ENCODE data around the gene NKX3-2.

NKX3-2 gene

DNA sequence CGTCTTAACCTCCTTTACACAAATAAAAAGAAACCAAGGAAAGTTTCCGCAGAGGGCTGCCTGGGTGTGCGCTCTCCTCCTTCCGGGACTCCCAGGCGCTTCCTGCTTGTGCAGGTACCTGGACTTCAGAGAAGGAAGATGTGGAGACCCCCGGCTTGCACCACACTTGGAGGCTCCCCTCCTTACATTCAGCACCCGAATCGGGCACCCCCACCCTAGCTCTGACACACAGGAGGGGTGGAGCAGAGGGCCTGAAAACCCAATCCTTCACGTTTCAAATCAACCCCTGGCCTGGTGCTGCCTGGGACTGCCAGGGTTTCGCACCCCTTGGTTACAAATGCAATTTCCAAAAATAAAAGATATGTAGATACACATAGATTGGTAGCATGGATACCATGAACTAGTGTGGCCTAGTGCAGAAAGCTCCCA, 3.1 kb downstream of the NKX3-2 start:
- H3K27me3 Mint-ChIP-seq, result peaks cover 67 to 81% of the 10 kb centered on the region in 2 donors
- peaks cover 21 to 50% of the 10 kb centered on the region in 2 donors for H3K4me1 Mint-ChIP-seq
- peak overlapping the region; percentile 6 to 39 for H3K4me3 Mint-ChIP-seq
- ATAC-seq (replicated peaks) (no peak), DNase-seq (no peak)
- H3K36me3 Mint-ChIP-seq, result peaks cover 6 to 22% of the 10 kb centered on the region in 2 donors
- peaks cover 5 to 11% of the 10 kb centered on the region in 2 donors for H3K9me3 Mint-ChIP-seq
- peak overlapping the region; percentile 88 for H3K27ac Mint-ChIP-seq

DNA sequence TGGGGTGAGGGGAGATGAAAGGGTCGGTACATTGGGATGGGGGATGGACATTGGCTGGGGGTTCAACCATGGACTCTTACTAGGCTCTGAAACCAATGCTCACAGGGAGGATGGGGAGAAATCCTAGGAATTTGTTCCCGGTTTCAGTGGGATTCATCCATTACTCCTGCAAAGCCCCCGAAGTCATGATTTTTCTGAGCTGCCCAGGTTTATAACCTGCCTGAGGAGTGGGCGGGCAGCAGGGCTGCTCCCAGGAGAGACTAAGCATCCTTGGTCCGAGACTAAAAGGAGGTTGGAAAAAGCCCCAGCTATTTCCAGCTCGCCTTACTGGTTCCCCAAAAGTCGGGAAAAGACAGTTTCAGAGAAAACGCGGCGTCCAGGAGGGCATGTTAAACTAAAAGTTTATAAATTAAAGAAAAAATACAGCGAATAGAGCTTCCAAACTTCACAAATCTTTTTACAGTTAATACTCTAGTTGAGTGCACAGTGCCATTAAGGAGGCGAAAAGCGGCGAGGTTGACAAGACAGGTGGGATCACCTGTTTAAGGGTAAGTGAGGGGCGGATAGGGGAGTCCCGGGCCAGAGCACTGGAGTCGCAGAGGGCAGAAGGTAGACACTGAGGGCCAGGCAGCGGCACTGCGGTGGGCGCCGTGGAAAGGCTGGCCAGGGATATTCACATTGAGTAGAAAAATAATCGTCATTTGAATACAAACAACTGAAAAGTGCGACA, 3.7 kb downstream of the NKX3-2 start:
- peaks cover 5 to 8% of the 10 kb centered on the region in 2 donors for H3K9me3 Mint-ChIP-seq
- DNase-seq, result no peak
- H3K4me3 Mint-ChIP-seq, result no peak overlapping the region
- peak overlapping the region; percentile 88 for H3K27ac Mint-ChIP-seq
- peaks cover 6 to 20% of the 10 kb centered on the region in 2 donors for H3K36me3 Mint-ChIP-seq
- peaks cover 18 to 48% of the 10 kb centered on the region in 2 donors for H3K4me1 Mint-ChIP-seq
- no peak for ATAC-seq (replicated peaks)
- H3K27me3 Mint-ChIP-seq, result peaks cover 69 to 83% of the 10 kb centered on the region in 2 donors

GRCh38 chr4:13539619-13540445, 4.5 kb downstream of the NKX3-2 start:
- H3K4me3 Mint-ChIP-seq, result no peak overlapping the region

GRCh38 chr4:13539047-13539618, 5.2 kb downstream of the NKX3-2 start:
- peak overlapping the region; percentile 14 to 51 for H3K4me3 Mint-ChIP-seq

More at GRCh38 chr4:13539619-13540445, 4.5 kb downstream of the NKX3-2 start:
- ATAC-seq (replicated peaks) (no peak), DNase-seq (no peak)
- peak overlapping the region; percentile 56 for H3K27ac Mint-ChIP-seq
- peaks cover 67 to 85% of the 10 kb centered on the region in 2 donors for H3K27me3 Mint-ChIP-seq
- H3K9me3 Mint-ChIP-seq, result peaks cover 5 to 8% of the 10 kb centered on the region in 2 donors
- H3K4me1 Mint-ChIP-seq, result peaks cover 15 to 43% of the 10 kb centered on the region in 2 donors
- peaks cover 6 to 16% of the 10 kb centered on the region in 2 donors for H3K36me3 Mint-ChIP-seq

GRCh38 chr4:13538427-13538973, 5.8 kb downstream of the NKX3-2 start:
- Mint-ChIP-seq H3K4me1 (peaks cover 14 to 40% of the 10 kb centered on the region in 2 donors), H3K27ac (peak overlapping the region; percentile 89), H3K36me3 (peaks cover 6 to 15% of the 10 kb centered on the region in 2 donors), H3K9me3 (peaks cover 6 to 8% of the 10 kb centered on the region in 2 donors), H3K27me3 (peaks cover 72 to 88% of the 10 kb centered on the region in 2 donors), H3K4me3 (peak overlapping the region; percentile 47 to 51)
- ATAC-seq (replicated peaks) (no peak), DNase-seq (no peak)

More at GRCh38 chr4:13539047-13539618, 5.2 kb downstream of the NKX3-2 start:
- H3K27me3 Mint-ChIP-seq, result peaks cover 68 to 88% of the 10 kb centered on the region in 2 donors
- peaks cover 6 to 15% of the 10 kb centered on the region in 2 donors for H3K36me3 Mint-ChIP-seq
- ATAC-seq (replicated peaks) (no peak), DNase-seq (no peak)
- peaks cover 14 to 44% of the 10 kb centered on the region in 2 donors for H3K4me1 Mint-ChIP-seq
- H3K9me3 Mint-ChIP-seq, result peaks cover 5 to 8% of the 10 kb centered on the region in 2 donors
- peak overlapping the region; percentile 89 for H3K27ac Mint-ChIP-seq

- peaks cover 5 to 8% of the 10 kb centered on the region in 2 donors for H3K9me3 Mint-ChIP-seq
- peak overlapping the region; percentile 89 for H3K27ac Mint-ChIP-seq
- H3K4me3 Mint-ChIP-seq, result no peak overlapping the region
- ATAC-seq (replicated peaks), result no peak
- DNase-seq, result no peak
- H3K4me1 Mint-ChIP-seq, result peaks cover 11 to 33% of the 10 kb centered on the region in 2 donors
- peaks cover 70 to 88% of the 10 kb centered on the region in 2 donors for H3K27me3 Mint-ChIP-seq
- peaks cover 6 to 13% of the 10 kb centered on the region in 2 donors for H3K36me3 Mint-ChIP-seq
Observed at GRCh38 chr4:13537832-13538177, 6.5 kb downstream of the NKX3-2 start.

DNA sequence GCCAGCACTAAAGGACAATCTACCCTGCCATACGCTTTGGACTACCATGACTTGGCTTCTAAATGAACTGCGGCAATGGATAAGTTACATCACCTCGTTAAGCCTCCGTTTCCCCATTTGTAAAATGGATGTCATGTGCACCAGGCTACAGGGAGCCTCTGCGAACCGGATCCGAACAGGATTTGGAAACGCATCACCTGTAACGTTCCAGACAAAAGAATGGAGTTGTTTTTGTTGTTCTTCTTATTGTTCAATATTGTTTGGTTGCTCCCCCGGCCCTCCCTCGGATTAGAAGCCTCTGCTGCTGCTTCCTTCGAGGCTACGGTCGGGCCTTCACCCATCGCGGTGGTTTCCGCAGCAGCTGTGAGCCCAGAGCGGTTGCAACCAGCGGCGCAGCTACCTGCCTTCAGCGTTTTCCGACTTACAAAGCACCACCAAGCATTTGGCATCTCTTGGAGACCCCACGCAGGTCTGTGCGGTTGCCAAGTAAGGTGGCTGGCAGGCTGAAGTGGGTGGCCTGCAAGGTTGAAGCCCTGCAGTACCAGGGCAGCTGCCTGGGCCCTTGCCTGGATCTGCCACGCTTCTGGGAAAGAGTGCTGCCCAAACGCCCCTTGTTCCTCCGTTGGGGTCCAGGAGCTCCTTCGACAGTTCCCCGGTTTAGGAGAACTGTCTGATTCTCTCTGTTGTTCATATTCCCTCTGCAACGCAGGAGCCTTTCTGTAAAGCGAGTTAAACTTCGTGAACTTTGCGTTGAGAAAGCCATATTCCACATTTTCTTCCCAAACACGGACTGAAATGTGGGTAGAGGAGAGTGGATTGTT, 7.1 kb downstream of the NKX3-2 start:
- DNase-seq (no peak), ATAC-seq (replicated peaks) (no peak)
- peaks cover 10 to 27% of the 10 kb centered on the region in 2 donors for H3K4me1 Mint-ChIP-seq
- no peak overlapping the region for H3K4me3 Mint-ChIP-seq
- H3K9me3 Mint-ChIP-seq, result peaks cover 5 to 8% of the 10 kb centered on the region in 2 donors
- H3K27me3 Mint-ChIP-seq, result peaks cover 65 to 88% of the 10 kb centered on the region in 2 donors
- H3K36me3 Mint-ChIP-seq, result peaks cover 6 to 11% of the 10 kb centered on the region in 2 donors
- H3K27ac Mint-ChIP-seq, result peak overlapping the region; percentile 80

GRCh38 chr4:13536607-13537006, 7.7 kb downstream of the NKX3-2 start:
- H3K27ac Mint-ChIP-seq, result peak overlapping the region; percentile 7
- no peak overlapping the region for H3K4me3 Mint-ChIP-seq
- H3K4me1 Mint-ChIP-seq, result peaks cover 7 to 22% of the 10 kb centered on the region in 2 donors
- no peak for ATAC-seq (replicated peaks)
- no peak for DNase-seq
- peaks cover 6 to 11% of the 10 kb centered on the region in 2 donors for H3K36me3 Mint-ChIP-seq
- peaks cover 5 to 8% of the 10 kb centered on the region in 2 donors for H3K9me3 Mint-ChIP-seq
- peaks cover 69 to 88% of the 10 kb centered on the region in 2 donors for H3K27me3 Mint-ChIP-seq

- peaks cover 5 to 8% of the 10 kb centered on the region in 2 donors for H3K9me3 Mint-ChIP-seq
- H3K27me3 Mint-ChIP-seq, result peaks cover 69 to 88% of the 10 kb centered on the region in 2 donors
- DNase-seq (no peak), ATAC-seq (replicated peaks) (no peak)
- peak overlapping the region; percentile 51 for H3K27ac Mint-ChIP-seq
- H3K4me3 Mint-ChIP-seq, result no peak overlapping the region
- peaks cover 6 to 11% of the 10 kb centered on the region in 2 donors for H3K36me3 Mint-ChIP-seq
- H3K4me1 Mint-ChIP-seq, result peaks cover 11 to 16% of the 10 kb centered on the region in 2 donors
Observed at GRCh38 chr4:13535708-13536361, 8.5 kb downstream of the NKX3-2 start.

DNA sequence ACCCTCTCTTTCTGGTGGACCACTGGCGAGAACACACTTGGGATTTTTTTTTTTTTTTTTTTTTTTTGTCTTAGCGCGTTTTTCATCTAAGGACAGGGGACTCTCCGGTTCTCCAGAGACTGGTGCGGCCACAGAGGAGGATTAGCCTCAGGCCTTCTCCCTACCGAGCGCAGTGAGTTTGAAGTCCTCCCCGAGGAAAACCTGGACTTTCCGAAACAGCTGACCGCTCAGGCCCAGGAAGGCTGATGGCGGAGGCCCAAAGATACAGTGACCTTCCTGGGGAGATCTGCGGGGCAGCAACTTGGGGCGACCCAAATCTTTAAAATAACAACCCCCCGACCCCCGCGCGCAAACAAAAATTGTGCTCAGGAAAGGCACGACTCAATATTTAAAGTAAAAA, 9.2 kb downstream of the NKX3-2 start:
- ATAC-seq (replicated peaks), result no peak
- Mint-ChIP-seq H3K36me3 (peaks cover 6 to 11% of the 10 kb centered on the region in 2 donors), H3K27ac (peak overlapping the region; percentile 51), H3K4me3 (no peak overlapping the region), H3K4me1 (peaks cover 11 to 16% of the 10 kb centered on the region in 2 donors), H3K9me3 (peaks cover 5 to 8% of the 10 kb centered on the region in 2 donors), H3K27me3 (peaks cover 71 to 91% of the 10 kb centered on the region in 2 donors)
- no peak for DNase-seq

DNA sequence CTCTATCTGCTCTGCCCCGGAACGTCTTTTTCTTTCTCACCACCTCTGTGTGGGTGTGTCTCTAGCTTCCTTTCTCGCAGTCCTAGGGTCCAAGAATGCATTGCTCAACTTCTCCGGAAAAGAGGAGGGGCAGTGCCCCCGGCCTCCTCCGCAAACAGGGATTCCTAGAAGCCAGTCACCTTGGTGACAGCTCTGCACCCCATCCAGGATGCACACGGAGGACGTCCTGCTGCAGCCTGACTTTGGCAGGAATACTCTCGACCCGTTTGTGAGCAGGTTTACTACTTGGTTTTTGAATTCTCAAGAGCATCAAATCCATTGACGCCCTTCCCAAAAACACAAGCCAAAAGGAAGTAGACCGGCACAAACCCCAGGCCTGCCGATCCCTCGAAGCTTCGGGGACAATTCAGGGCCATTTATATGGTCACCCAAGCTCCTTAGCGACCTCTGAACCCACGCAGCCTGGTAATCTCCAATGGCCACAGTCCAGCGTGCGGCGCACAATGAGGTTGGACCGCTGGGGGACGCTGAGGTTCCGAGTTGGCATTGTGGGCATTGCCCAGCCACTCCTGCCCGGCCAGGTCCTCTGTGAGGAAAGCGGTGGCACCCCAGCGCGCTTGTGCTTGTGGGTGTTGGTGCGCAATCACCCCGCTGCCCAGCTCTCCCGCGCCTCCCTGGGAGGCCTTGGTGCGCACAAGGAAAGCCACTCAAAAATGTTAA, 9.8 kb downstream of the NKX3-2 start:
- no peak for ATAC-seq (replicated peaks)
- Mint-ChIP-seq H3K9me3 (peaks cover 5 to 8% of the 10 kb centered on the region in 2 donors), H3K4me1 (peaks cover 11 to 16% of the 10 kb centered on the region in 2 donors), H3K36me3 (peaks cover 6 to 11% of the 10 kb centered on the region in 2 donors), H3K27ac (no peak overlapping the region), H3K27me3 (peaks cover 77 to 97% of the 10 kb centered on the region in 2 donors), H3K4me3 (no peak overlapping the region)
- no peak for DNase-seq

GRCh38 chr4:13533670-13534343, 10.5 kb downstream of the NKX3-2 start:
- Mint-ChIP-seq H3K9me3 (peaks cover 5 to 7% of the 10 kb centered on the region in 2 donors), H3K27me3 (peaks cover 80 to 99% of the 10 kb centered on the region in 2 donors), H3K4me1 (peaks cover 14 to 17% of the 10 kb centered on the region in 2 donors), H3K4me3 (no peak overlapping the region), H3K27ac (no peak overlapping the region), H3K36me3 (peaks cover 6 to 9% of the 10 kb centered on the region in 2 donors)
- DNase-seq (no peak), ATAC-seq (replicated peaks) (no peak)
